ENCODE data around the gene HCRTR1. TPM values are rescaled to one million over a fixed set of nuclear protein-coding genes. Genes with fewer than 3 reads are reported as not detected.

Gene HCRTR1
- total RNA-seq, 1 donor from 2014 or later = not detected

- no peak overlapping the region for H3K4me3 Mint-ChIP-seq (ENCODE audit: unreplicated experiment)
- no peaks in the 10 kb centered on the region for H3K36me3 Mint-ChIP-seq (ENCODE audit: unreplicated experiment)
- no peak for DNase-seq
- TF ChIP-seq, protein P1, sequence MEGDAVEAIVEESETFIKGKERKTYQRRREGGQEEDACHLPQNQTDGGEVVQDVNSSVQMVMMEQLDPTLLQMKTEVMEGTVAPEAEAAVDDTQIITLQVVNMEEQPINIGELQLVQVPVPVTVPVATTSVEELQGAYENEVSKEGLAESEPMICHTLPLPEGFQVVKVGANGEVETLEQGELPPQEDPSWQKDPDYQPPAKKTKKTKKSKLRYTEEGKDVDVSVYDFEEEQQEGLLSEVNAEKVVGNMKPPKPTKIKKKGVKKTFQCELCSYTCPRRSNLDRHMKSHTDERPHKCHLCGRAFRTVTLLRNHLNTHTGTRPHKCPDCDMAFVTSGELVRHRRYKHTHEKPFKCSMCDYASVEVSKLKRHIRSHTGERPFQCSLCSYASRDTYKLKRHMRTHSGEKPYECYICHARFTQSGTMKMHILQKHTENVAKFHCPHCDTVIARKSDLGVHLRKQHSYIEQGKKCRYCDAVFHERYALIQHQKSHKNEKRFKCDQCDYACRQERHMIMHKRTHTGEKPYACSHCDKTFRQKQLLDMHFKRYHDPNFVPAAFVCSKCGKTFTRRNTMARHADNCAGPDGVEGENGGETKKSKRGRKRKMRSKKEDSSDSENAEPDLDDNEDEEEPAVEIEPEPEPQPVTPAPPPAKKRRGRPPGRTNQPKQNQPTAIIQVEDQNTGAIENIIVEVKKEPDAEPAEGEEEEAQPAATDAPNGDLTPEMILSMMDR (IDR thresholded peaks at IDR 0.05; ENCODE audit: partially characterized antibody, unreplicated experiment) = no peak
- peaks cover 3% of the 10 kb centered on the region for H3K9me3 Mint-ChIP-seq (ENCODE audit: unreplicated experiment)
- no peak overlapping the region for H3K27ac Mint-ChIP-seq (ENCODE audit: unreplicated experiment)
- peaks cover 7% of the 10 kb centered on the region for H3K4me1 Mint-ChIP-seq (ENCODE audit: low read depth, unreplicated experiment)
- peaks cover 11% of the 10 kb centered on the region for H3K27me3 Mint-ChIP-seq (ENCODE audit: unreplicated experiment)
Measured at GRCh38 chr1:31580891-31581603, 36.4 kb upstream of the HCRTR1 start.

DNA sequence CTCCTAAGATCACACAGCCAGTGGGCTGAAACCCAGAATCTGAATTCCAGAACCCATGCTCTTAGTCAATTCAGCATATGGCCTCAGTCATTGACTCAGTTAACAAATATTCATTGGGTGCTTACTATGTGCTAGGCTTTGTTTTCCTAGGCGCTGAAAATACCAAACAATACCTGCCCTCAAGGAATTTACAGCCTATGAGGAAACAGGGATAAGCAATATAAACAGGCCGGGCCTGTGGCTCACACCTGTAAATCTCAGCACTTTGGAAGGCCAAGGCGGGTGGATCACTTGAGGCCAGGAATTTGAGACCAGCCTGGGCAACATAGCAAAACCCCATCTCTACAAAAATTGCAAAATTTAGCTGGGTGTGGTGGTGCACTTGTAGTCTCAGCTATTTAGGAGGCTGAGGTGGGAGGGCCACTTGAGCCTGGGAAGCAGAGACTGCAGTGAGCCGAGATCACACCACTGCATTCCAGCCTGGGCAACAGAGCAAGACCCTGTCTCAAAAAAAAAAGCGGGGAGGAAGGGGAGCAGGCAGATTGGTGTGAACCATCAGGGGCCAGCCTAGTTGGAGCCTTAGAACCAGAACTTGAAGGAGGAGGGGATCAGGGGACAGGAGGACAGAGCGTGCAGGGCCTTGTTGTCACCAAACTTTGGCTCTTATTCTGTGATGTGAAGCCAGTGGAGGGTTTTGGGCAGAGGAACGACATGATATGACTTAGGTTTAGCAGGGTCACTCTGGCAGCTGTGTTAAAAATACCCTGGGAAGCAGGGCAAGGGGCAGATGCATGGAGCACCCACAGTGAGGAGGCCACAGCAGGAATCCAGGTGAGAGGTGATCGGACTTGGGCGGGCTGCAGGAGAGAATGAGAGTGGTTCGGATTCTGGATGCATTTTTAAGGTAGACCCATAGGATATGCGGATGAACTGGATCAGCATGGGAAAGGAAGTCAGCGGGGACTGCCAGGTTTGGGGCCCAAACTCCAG, 35.4 kb upstream of the HCRTR1 start:
- no peak overlapping the region for H3K4me3 Mint-ChIP-seq (ENCODE audit: unreplicated experiment)
- DNase-seq = no peak
- TF ChIP-seq, protein P1 (IDR thresholded peaks at IDR 0.05; ENCODE audit: partially characterized antibody, unreplicated experiment) = no peak
- H3K27ac Mint-ChIP-seq (ENCODE audit: unreplicated experiment) = no peak overlapping the region
- H3K4me1 Mint-ChIP-seq (ENCODE audit: low read depth, unreplicated experiment) = peaks cover 7% of the 10 kb centered on the region
- H3K36me3 Mint-ChIP-seq (ENCODE audit: unreplicated experiment) = no peaks in the 10 kb centered on the region
- H3K9me3 Mint-ChIP-seq (ENCODE audit: unreplicated experiment) = peaks cover 5% of the 10 kb centered on the region
- peaks cover 11% of the 10 kb centered on the region for H3K27me3 Mint-ChIP-seq (ENCODE audit: unreplicated experiment)

- DNase-seq = no peak
- Mint-ChIP-seq H3K27ac (ENCODE audit: unreplicated experiment) (no peak overlapping the region), H3K4me3 (ENCODE audit: unreplicated experiment) (no peak overlapping the region), H3K9me3 (ENCODE audit: unreplicated experiment) (peaks cover 5% of the 10 kb centered on the region), H3K4me1 (ENCODE audit: low read depth, unreplicated experiment) (peaks cover 4% of the 10 kb centered on the region), H3K36me3 (ENCODE audit: unreplicated experiment) (no peaks in the 10 kb centered on the region), H3K27me3 (ENCODE audit: unreplicated experiment) (peaks cover 10% of the 10 kb centered on the region)
- TF ChIP-seq, protein P1 (IDR thresholded peaks at IDR 0.05; ENCODE audit: partially characterized antibody, unreplicated experiment) = no peak
Measured at GRCh38 chr1:31583082-31583994, 34.2 kb upstream of the HCRTR1 start.

DNA sequence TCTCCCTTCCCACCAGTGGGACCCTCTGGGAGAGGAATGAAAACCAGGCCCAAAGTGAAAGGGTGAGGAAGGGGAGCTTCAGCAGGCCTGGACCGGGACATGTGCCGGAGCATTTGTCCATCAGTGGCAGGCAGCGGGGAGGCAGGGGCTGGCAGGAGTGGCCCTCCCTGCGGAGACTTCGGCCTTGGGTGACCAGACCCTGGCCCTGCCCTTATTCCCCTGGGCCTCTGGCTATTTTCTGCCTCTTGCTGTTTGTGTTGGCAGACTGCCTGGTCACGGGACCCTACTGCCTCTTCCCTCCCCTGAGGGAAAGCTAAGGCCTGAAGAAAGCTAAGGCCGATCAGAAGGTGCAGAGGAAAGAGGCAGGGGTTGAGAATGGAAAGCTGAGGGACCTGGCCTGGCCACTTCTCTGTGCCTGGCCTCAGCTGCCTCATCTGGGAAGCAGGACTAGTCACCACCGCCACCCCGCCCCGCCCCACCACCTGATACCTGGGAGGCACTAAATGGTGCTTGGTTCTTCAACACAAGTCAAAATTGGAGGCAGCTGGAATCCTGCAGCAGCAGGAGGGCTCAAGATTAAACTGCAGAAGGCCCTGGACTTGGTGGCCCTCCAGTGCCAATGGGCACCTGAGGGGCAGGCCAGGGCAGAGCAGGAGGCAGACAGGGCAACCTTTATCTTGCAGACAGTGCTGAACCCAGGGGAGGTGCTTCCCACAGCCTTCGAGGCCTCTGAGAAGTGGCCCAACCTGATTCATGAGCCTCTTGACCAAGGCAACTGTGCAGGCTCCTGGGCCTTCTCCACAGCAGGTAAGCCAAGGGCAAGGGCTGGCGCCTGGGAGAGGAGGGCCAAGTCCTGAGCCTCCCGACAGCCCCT, 33.3 kb upstream of the HCRTR1 start:
- Mint-ChIP-seq H3K27me3 (ENCODE audit: unreplicated experiment) (peaks cover 12% of the 10 kb centered on the region), H3K27ac (ENCODE audit: unreplicated experiment) (no peak overlapping the region), H3K4me1 (ENCODE audit: low read depth, unreplicated experiment) (peaks cover 5% of the 10 kb centered on the region), H3K36me3 (ENCODE audit: unreplicated experiment) (no peaks in the 10 kb centered on the region), H3K4me3 (ENCODE audit: unreplicated experiment) (no peak overlapping the region), H3K9me3 (ENCODE audit: unreplicated experiment) (peaks cover 5% of the 10 kb centered on the region)
- TF ChIP-seq, protein P1 (IDR thresholded peaks at IDR 0.05; ENCODE audit: partially characterized antibody, unreplicated experiment) = no peak
- DNase-seq = no peak

Measured in glutamatergic neuron (in vitro differentiated cells).